CD4-positive, alpha-beta T cell treated with Interleukin-4 for 1 hour (primary cell): Measurements from ENCODE around the gene NDUFB6.
"Not testable (repeated sequence)": the region's sequence is repeated elsewhere in the genome, so short reads cannot be mapped to it uniquely, and the experiment has no call there.

Experiments used
- DNase-seq, 2 donors: peaks; one replicate each; pipeline ENCODE4 v3.0.0-alpha.2; 2020 to 2022

NDUFB6 gene

GRCh38 chr9:32570262-32570661, 2.7 kb downstream of the NDUFB6 start:
- no peak for DNase-seq

- DNase-seq = no peak
Observed at GRCh38 chr9:32566770-32567169, 6.2 kb downstream of the NDUFB6 start.

- DNase-seq = no peak
Observed at GRCh38 chr9:32565967-32566366, 7.0 kb downstream of the NDUFB6 start.

GRCh38 chr9:32558408-32558934, 14.5 kb downstream of the NDUFB6 start:
- no peak for DNase-seq

- DNase-seq = no peak
Observed at GRCh38 chr9:32554591-32554990, 18.4 kb downstream of the NDUFB6 start.

- DNase-seq = no peak
Observed at GRCh38 chr9:32554107-32554506, 18.9 kb downstream of the NDUFB6 start.

- DNase-seq = peak; percentile 92
Observed at GRCh38 chr9:32552172-32552872, 20.6 kb downstream of the NDUFB6 start, which contains the start of the genes SMIM27 and TOPORS. SMIM27 (plus strand) TSS chr9:32552327; CDS start chr9:32552435, 108 bp downstream. TOPORS (minus strand) TSS chr9:32552586; CDS start chr9:32552436, 150 bp downstream.

- peak; percentile 51 to 67 for DNase-seq
Observed at GRCh38 chr9:32551276-32552051, 21.5 kb downstream of the NDUFB6 start.

GRCh38 chr9:32550562-32551275, 22.2 kb downstream of the NDUFB6 start:
- peak; percentile 97 to 98 for DNase-seq

- peak in 1 of 2 donors; percentile 25 for DNase-seq
Observed at GRCh38 chr9:32550150-32550561, 22.8 kb downstream of the NDUFB6 start.

GRCh38 chr9:32548213-32548612, 24.7 kb downstream of the NDUFB6 start:
- DNase-seq = not testable (repeated sequence)

- no peak for DNase-seq
Observed at GRCh38 chr9:32545884-32546283, 27.1 kb downstream of the NDUFB6 start.

GRCh38 chr9:32543047-32543446, 29.9 kb downstream of the NDUFB6 start:
- no peak for DNase-seq

- DNase-seq = no peak
Observed at GRCh38 chr9:32533816-32534215, 39.1 kb downstream of the NDUFB6 start.

- DNase-seq = no peak
Observed at GRCh38 chr9:32533336-32533735, 39.6 kb downstream of the NDUFB6 start.

GRCh38 chr9:32526707-32527048, 46.3 kb downstream of the NDUFB6 start:
- no peak for DNase-seq

GRCh38 chr9:32526041-32526706, 46.8 kb downstream of the NDUFB6 start, which contains the start of gene RIGI:
RIGI (minus strand) TSS chr9:32526196; CDS start chr9:32526166, 30 bp downstream.
- peak; percentile 82 to 90 for DNase-seq

GRCh38 chr9:32525709-32526030, 47.3 kb downstream of the NDUFB6 start:
- DNase-seq = no peak

GRCh38 chr9:32524892-32525708, 47.9 kb downstream of the NDUFB6 start:
- peak in 1 of 2 donors; percentile 36 for DNase-seq

- DNase-seq = not testable (repeated sequence)
Observed at GRCh38 chr9:32524558-32524891, 48.4 kb downstream of the NDUFB6 start.

GRCh38 chr9:32523910-32524309, 49.0 kb downstream of the NDUFB6 start:
- no peak for DNase-seq

GRCh38 chr9:32518276-32518675, 54.7 kb downstream of the NDUFB6 start:
- no peak for DNase-seq
